ENCODE data around the gene PBOV1. TPM values are rescaled to one million over a fixed set of nuclear protein-coding genes. Genes with fewer than 3 reads are reported as not detected.

PBOV1 gene
- total RNA-seq, 4 donors from 2014 or later, result not detected

GRCh38 chr6:138250513-138251247, 32.4 kb upstream of the PBOV1 start:
- Histone ChIP-seq H3K27me3 (no peaks in the 10 kb centered on the region), H3K4me1 (no peaks in the 10 kb centered on the region), H3K4me3 (no peak overlapping the region), H3K9me3 (no peaks in the 10 kb centered on the region), H3K36me3 (peaks cover 0 to 4% (median 0%) of the 10 kb centered on the region in 3 donors), H3K27ac (no peak overlapping the region)
- DNase-seq (ENCODE audit: low spot score in 2 of 2), result no peak
- WGBS, 2 donors, result 74 to 78% methylated on average over 16 of the region's 16 CpGs
- TF ChIP-seq EP300 (IDR thresholded peaks at IDR 0.05) (no peak), POLR2A (IDR thresholded peaks at IDR 0.05) (no peak), CTCF (IDR thresholded peaks at IDR 0.05) (no peak)

- Histone ChIP-seq H3K4me3 (no peak overlapping the region), H3K27ac (no peak overlapping the region)
- WGBS, 2 donors, result 98 to 100% methylated on average over 4 of the region's 4 CpGs
Observed at GRCh38 chr6:138250053-138250452, 31.8 kb upstream of the PBOV1 start.

GRCh38 chr6:138248878-138249277, 30.6 kb upstream of the PBOV1 start:
- Histone ChIP-seq H3K9me3 (no peaks in the 10 kb centered on the region), H3K27me3 (no peaks in the 10 kb centered on the region), H3K27ac (no peak overlapping the region), H3K36me3 (no peaks in the 10 kb centered on the region), H3K4me3 (no peak overlapping the region), H3K4me1 (no peaks in the 10 kb centered on the region)
- 51 to 62% methylated on average over 1 of the region's 1 CpG for WGBS, 2 donors
- TF ChIP-seq EP300 (IDR thresholded peaks at IDR 0.05) (no peak), POLR2A (IDR thresholded peaks at IDR 0.05) (no peak), CTCF (IDR thresholded peaks at IDR 0.05) (no peak)
- DNase-seq (ENCODE audit: low spot score in 2 of 2), result no peak

More at GRCh38 chr6:138250053-138250452, 31.8 kb upstream of the PBOV1 start:
- no peaks in the 10 kb centered on the region for H3K36me3 ChIP-seq
- H3K27me3 ChIP-seq, result no peaks in the 10 kb centered on the region
- no peak for TF ChIP-seq CTCF (IDR thresholded peaks at IDR 0.05)
- H3K4me1 ChIP-seq, result no peaks in the 10 kb centered on the region
- no peaks in the 10 kb centered on the region for H3K9me3 ChIP-seq
- no peak for DNase-seq (ENCODE audit: low spot score in 2 of 2)

GRCh38 chr6:138248011-138248410, 29.7 kb upstream of the PBOV1 start:
- Histone ChIP-seq H3K36me3 (no peaks in the 10 kb centered on the region), H3K4me1 (no peaks in the 10 kb centered on the region), H3K9me3 (no peaks in the 10 kb centered on the region), H3K4me3 (no peak overlapping the region), H3K27me3 (no peaks in the 10 kb centered on the region), H3K27ac (no peak overlapping the region)
- TF ChIP-seq CTCF (IDR thresholded peaks at IDR 0.05) (no peak), POLR2A (IDR thresholded peaks at IDR 0.05) (no peak), EP300 (IDR thresholded peaks at IDR 0.05) (no peak)
- no peak for DNase-seq (ENCODE audit: low spot score in 2 of 2)
- WGBS, 2 donors, result 75 to 84% methylated on average over 7 of the region's 7 CpGs

- Histone ChIP-seq H3K4me3 (no peak overlapping the region), H3K36me3 (no peaks in the 10 kb centered on the region), H3K27me3 (no peaks in the 10 kb centered on the region), H3K27ac (no peak overlapping the region), H3K4me1 (no peaks in the 10 kb centered on the region), H3K9me3 (no peaks in the 10 kb centered on the region)
- TF ChIP-seq CTCF (IDR thresholded peaks at IDR 0.05), result no peak
- no peak for TF ChIP-seq EP300 (IDR thresholded peaks at IDR 0.05)
- TF ChIP-seq POLR2A (IDR thresholded peaks at IDR 0.05), result no peak
- no peak for DNase-seq (ENCODE audit: low spot score in 2 of 2)
- WGBS, 2 donors, result 81 to 85% methylated on average over 3 of the region's 3 CpGs
Observed at GRCh38 chr6:138246650-138247440, 28.6 kb upstream of the PBOV1 start.

All from tibial nerve (tissue), 4 donors.